ENCODE data around the gene IER3IP1.

Gene IER3IP1

DNA sequence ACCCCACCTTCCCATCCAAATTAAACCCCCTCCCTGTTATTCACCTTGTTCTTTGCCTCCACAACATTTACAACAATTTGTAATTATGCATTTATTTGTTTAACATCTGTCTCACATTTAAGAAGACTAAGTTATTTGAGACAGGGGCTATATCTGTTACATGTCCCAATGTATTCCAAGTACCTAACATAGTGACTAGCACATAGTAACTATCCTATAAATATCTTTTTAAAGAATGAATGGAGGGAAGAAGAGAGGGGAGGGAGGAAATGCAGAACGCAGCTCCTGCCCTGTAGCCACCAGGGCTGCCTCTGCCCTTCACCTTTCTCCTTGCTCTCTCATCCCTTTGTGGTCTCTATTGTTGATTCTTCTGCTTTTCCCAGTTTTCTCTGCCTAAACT lies 66.4 kb downstream of the IER3IP1 start:
- Histone ChIP-seq H3K9ac (ENCODE audit: low read length) (no peak overlapping the region), H2AFZ (ENCODE audit: low read depth, low read length, severe bottlenecking) (no peak overlapping the region), H3K4me2 (ENCODE audit: low read depth, low read length, poor library complexity, severe bottlenecking) (no peak overlapping the region), H4K20me1 (ENCODE audit: low read depth, low read length) (no peaks in the 10 kb centered on the region), H3K79me2 (ENCODE audit: insufficient read depth, low read length) (no peaks in the 10 kb centered on the region), H3F3A (ENCODE audit: insufficient read depth) (no peaks in the 10 kb centered on the region), H3K27me3 (ENCODE audit: low read length) (no peaks in the 10 kb centered on the region), H3K9me2 (replicated peaks; ENCODE audit: insufficient read depth, low read length) (no peaks in the 10 kb centered on the region), H3K4me3 (ENCODE audit: insufficient read depth, low read length, poor library complexity, severe bottlenecking) (no peak overlapping the region), H3K9me3 (ENCODE audit: insufficient read depth, low read length) (no peaks in the 10 kb centered on the region), H3K27ac (ENCODE audit: low read depth, low read length) (no peak overlapping the region), H3K36me3 (ENCODE audit: low read length) (peaks cover 9% of the 10 kb centered on the region; the same call in 1 of the 2 replicates)
- TF ChIP-seq, protein P1, sequence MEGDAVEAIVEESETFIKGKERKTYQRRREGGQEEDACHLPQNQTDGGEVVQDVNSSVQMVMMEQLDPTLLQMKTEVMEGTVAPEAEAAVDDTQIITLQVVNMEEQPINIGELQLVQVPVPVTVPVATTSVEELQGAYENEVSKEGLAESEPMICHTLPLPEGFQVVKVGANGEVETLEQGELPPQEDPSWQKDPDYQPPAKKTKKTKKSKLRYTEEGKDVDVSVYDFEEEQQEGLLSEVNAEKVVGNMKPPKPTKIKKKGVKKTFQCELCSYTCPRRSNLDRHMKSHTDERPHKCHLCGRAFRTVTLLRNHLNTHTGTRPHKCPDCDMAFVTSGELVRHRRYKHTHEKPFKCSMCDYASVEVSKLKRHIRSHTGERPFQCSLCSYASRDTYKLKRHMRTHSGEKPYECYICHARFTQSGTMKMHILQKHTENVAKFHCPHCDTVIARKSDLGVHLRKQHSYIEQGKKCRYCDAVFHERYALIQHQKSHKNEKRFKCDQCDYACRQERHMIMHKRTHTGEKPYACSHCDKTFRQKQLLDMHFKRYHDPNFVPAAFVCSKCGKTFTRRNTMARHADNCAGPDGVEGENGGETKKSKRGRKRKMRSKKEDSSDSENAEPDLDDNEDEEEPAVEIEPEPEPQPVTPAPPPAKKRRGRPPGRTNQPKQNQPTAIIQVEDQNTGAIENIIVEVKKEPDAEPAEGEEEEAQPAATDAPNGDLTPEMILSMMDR (IDR thresholded peaks at IDR 0.05; ENCODE audit: insufficient read depth, low read length, poor library complexity, severe bottlenecking): no peak
- TF ChIP-seq EZH2phosphoT487 (conservative IDR thresholded peaks at IDR 0.05; ENCODE audit: low read length): no peak

DNA sequence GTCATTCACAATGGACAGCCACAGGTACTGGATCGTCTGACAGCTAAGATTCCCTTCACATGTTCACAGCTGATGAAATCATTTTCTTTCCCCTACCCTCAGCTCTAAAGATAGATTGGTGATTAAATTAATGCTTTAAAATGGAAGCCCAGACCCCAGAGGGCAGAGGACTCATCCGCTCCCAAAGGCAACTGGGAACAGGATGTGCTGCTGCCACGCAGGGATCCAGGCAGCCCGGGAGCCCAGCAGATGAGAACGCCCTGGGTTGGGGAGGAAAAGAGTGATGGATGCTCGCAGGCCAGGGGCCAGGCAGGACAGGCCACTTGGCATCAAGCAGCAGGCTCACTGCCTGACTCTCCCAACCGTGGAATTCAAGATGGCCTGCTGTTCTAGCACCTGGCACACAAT lies 67.2 kb downstream of the IER3IP1 start:
- TF ChIP-seq, protein P1 (IDR thresholded peaks at IDR 0.05; ENCODE audit: insufficient read depth, low read length, poor library complexity, severe bottlenecking): no peak
- TF ChIP-seq EZH2phosphoT487 (conservative IDR thresholded peaks at IDR 0.05; ENCODE audit: low read length): no peak
- Histone ChIP-seq H3K27ac (ENCODE audit: low read depth, low read length) (no peak overlapping the region), H4K20me1 (ENCODE audit: low read depth, low read length) (no peaks in the 10 kb centered on the region), H3K9me3 (ENCODE audit: insufficient read depth, low read length) (no peaks in the 10 kb centered on the region), H3K79me2 (ENCODE audit: insufficient read depth, low read length) (no peaks in the 10 kb centered on the region), H3K4me3 (ENCODE audit: insufficient read depth, low read length, poor library complexity, severe bottlenecking) (no peak overlapping the region), H3K9ac (ENCODE audit: low read length) (no peak overlapping the region), H3K36me3 (ENCODE audit: low read length) (peaks cover 7% of the 10 kb centered on the region; the same call in 1 of the 2 replicates), H3K27me3 (ENCODE audit: low read length) (no peaks in the 10 kb centered on the region), H3K9me2 (replicated peaks; ENCODE audit: insufficient read depth, low read length) (no peaks in the 10 kb centered on the region), H2AFZ (ENCODE audit: low read depth, low read length, severe bottlenecking) (no peak overlapping the region), H3F3A (ENCODE audit: insufficient read depth) (no peaks in the 10 kb centered on the region), H3K4me2 (ENCODE audit: low read depth, low read length, poor library complexity, severe bottlenecking) (no peak overlapping the region)

DNA sequence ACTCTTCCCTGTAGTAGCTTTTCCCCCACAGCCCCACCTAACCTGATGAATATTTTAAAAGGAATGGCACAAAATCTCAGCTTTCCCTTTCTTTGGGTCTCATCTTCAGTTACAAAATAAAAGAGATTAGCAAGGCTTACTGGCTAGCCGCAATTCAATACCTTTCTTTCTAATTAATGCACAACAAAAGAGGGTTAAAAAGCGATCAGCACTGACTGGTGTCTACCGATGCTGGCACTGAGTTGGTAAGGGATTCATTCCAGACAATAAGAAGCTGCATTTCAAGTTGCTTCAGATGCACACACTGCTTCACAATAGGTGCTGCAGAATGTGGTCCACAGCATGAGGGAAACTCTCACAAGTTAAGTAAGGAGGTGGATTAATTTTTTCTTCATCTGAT lies 67.8 kb downstream of the IER3IP1 start:
- no peak overlapping the region for H3K27ac ChIP-seq (ENCODE audit: low read depth, low read length)
- H3K9me2 ChIP-seq (replicated peaks; ENCODE audit: insufficient read depth, low read length): no peaks in the 10 kb centered on the region
- H3F3A ChIP-seq (ENCODE audit: insufficient read depth): no peaks in the 10 kb centered on the region
- no peak overlapping the region for H3K9ac ChIP-seq (ENCODE audit: low read length)
- no peaks in the 10 kb centered on the region for H3K27me3 ChIP-seq (ENCODE audit: low read length)
- H3K9me3 ChIP-seq (ENCODE audit: insufficient read depth, low read length): no peaks in the 10 kb centered on the region
- H3K79me2 ChIP-seq (ENCODE audit: insufficient read depth, low read length): no peaks in the 10 kb centered on the region
- peaks cover 5% of the 10 kb centered on the region; the same call in 1 of the 2 replicates for H3K36me3 ChIP-seq (ENCODE audit: low read length)
- H3K4me3 ChIP-seq (ENCODE audit: insufficient read depth, low read length, poor library complexity, severe bottlenecking): no peak overlapping the region
- H3K4me2 ChIP-seq (ENCODE audit: low read depth, low read length, poor library complexity, severe bottlenecking): no peak overlapping the region
- no peaks in the 10 kb centered on the region for H4K20me1 ChIP-seq (ENCODE audit: low read depth, low read length)
- H2AFZ ChIP-seq (ENCODE audit: low read depth, low read length, severe bottlenecking): no peak overlapping the region
- no peak for TF ChIP-seq EZH2phosphoT487 (conservative IDR thresholded peaks at IDR 0.05; ENCODE audit: low read length)
- TF ChIP-seq, protein P1 (IDR thresholded peaks at IDR 0.05; ENCODE audit: insufficient read depth, low read length, poor library complexity, severe bottlenecking): no peak
